Stimulated activated CD8-positive, alpha-beta memory T cell treated with anti-CD3 and anti-CD28 coated beads, Interleukin-15, amount 100 ng/mL, for 24 hours (primary cell): ENCODE results near the gene PDHB.
"Not testable (repeated sequence)": the region's sequence is repeated elsewhere in the genome, so short reads cannot be mapped to it uniquely, and the experiment has no call there.

Source experiments
- DNase-seq: peaks from one replicate; pipeline ENCODE4 v3.0.0-alpha.2; 2020; ENCODE audit warnings: low read depth

PDHB gene

GRCh38 chr3:58437276-58437675 is 3.6 kb upstream of the PDHB start:
- not testable (repeated sequence) for DNase-seq

- DNase-seq = no peak
These were observed 1.4 kb upstream of the PDHB start for GRCh38 chr3:58434990-58435389.

- DNase-seq = no peak
These were observed 879 bp upstream of the PDHB start for GRCh38 chr3:58434511-58434910.

GRCh38 chr3:58434168-58434504 is 504 bp upstream of the PDHB start:
- DNase-seq = no peak

- no peak for DNase-seq
These were observed 727 bp downstream of the PDHB start for GRCh38 chr3:58432905-58433304.

- DNase-seq = no peak
These were observed 4.0 kb downstream of the PDHB start for GRCh38 chr3:58429657-58430056.

- no peak for DNase-seq
These were observed 5.8 kb downstream of the PDHB start for GRCh38 chr3:58427661-58428361.

GRCh38 chr3:58425782-58426181 is 7.8 kb downstream of the PDHB start:
- no peak for DNase-seq

GRCh38 chr3:58424613-58425012 is 9.0 kb downstream of the PDHB start:
- no peak for DNase-seq

GRCh38 chr3:58422756-58423325 is 10.8 kb downstream of the PDHB start:
- no peak for DNase-seq

GRCh38 chr3:58421004-58421403 is 12.6 kb downstream of the PDHB start:
- no peak for DNase-seq

GRCh38 chr3:58419780-58420507 is 13.7 kb downstream of the PDHB start:
- no peak for DNase-seq

- DNase-seq = no peak
These were observed 15.4 kb downstream of the PDHB start for GRCh38 chr3:58418227-58418626.

GRCh38 chr3:58417075-58417474 is 16.6 kb downstream of the PDHB start:
- DNase-seq = no peak

GRCh38 chr3:58416191-58416590 is 17.4 kb downstream of the PDHB start:
- no peak for DNase-seq

- DNase-seq = no peak
These were observed 19.0 kb downstream of the PDHB start for GRCh38 chr3:58414538-58415197.

- no peak for DNase-seq
These were observed 21.5 kb downstream of the PDHB start for GRCh38 chr3:58411851-58412830.

GRCh38 chr3:58411036-58411435 is 22.6 kb downstream of the PDHB start:
- DNase-seq = no peak

- no peak for DNase-seq
These were observed 24.0 kb downstream of the PDHB start for GRCh38 chr3:58409663-58410062.

GRCh38 chr3:58408906-58409305 is 24.7 kb downstream of the PDHB start:
- DNase-seq = no peak

GRCh38 chr3:58404396-58404795 is 29.2 kb downstream of the PDHB start:
- DNase-seq = no peak
